ENCODE data around the gene SUGCT. TPM values are rescaled to one million over a fixed set of nuclear protein-coding genes. Genes with fewer than 3 reads are reported as not detected.
"Not testable (repeated sequence)": the region's sequence is repeated elsewhere in the genome, so short reads cannot be mapped to it uniquely, and the experiment has no call there.

Gene SUGCT
- total RNA-seq, 1 donor from 2014 or later, result 1.7 TPM

DNA sequence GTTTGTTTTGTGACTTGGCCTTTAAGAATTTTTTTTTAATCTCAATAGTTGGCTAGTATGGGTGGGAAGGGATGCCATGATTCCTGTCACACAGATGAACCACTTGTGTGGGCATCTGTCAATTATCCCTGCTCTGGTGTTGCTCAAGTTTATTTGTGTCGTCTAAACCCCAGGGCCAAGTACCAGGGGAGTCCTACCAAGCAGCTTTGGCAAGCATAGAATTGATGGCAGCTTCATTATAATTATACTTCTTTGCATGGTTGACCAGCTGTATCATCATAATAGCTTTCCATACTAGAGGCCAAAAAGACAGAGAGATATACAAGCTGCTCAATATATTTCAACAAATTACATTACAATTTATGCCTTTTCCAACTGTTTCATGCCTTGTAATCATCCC is 30.4 kb downstream of the SUGCT start:
- ATAC-seq (no peak), DNase-seq (no peak)
- no peaks in the 10 kb centered on the region for H3K9me3 ChIP-seq
- TF ChIP-seq CTCF (IDR thresholded peaks at IDR 0.05), result no peak
- H3K27ac ChIP-seq, result no peak overlapping the region
- intact Hi-C loops (cut with DNase I), result no loop called here
- H3K27me3 ChIP-seq (ENCODE audit: low read depth), result no peaks in the 10 kb centered on the region
- H3K4me1 ChIP-seq, result no peaks in the 10 kb centered on the region
- H3K36me3 ChIP-seq, result no peaks in the 10 kb centered on the region
- H3K4me3 ChIP-seq, result no peak overlapping the region

DNA sequence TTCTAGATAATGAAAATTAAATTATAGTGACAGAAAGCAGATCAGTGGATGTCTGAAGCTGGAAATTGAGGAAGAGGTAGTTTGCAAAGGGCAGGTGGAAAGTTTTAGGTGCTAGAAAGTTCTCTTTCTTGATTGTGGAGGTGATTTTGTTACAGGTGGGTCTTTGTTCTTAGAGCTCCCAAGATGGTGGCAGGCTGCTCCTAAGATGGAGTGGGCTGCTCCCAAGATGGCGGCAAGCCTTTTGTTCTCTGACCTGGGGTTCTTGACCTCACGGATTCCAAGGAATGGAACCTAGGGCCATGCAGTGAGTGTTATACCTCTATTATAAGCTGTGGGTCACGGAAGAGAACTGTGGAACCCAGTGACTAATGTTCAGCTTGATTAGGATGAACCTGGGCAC is 32.5 kb downstream of the SUGCT start:
- TF ChIP-seq CTCF (IDR thresholded peaks at IDR 0.05), result no peak
- ATAC-seq (no peak), DNase-seq (no peak)
- H3K9me3 ChIP-seq, result no peaks in the 10 kb centered on the region
- H3K4me3 ChIP-seq, result no peak overlapping the region
- H3K27me3 ChIP-seq (ENCODE audit: low read depth), result no peaks in the 10 kb centered on the region
- intact Hi-C loops (cut with DNase I), result no loop called here
- H3K36me3 ChIP-seq, result no peaks in the 10 kb centered on the region
- H3K27ac ChIP-seq, result no peak overlapping the region
- no peaks in the 10 kb centered on the region for H3K4me1 ChIP-seq

DNA sequence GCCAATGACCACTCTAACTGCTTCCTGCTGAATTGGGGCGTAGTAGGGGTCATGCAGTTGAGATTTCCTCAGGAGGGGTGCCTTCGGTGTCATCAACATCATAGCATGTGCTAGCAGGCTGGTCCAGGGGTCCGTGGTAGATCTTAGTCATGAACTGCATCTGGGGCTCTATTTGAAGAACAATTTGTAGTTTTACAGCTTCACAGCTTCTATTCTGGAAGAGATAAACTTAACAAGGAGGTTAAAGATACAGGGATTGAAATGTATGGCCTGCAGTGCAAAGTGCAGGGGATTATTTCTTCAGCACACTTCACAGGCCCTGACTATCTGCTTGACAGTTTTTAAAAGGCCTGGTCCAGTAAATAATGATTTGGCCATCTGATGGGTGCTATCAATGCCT is 33.5 kb downstream of the SUGCT start:
- ATAC-seq; H3K4me3 ChIP-seq; H3K27ac ChIP-seq; H3K36me3 ChIP-seq; DNase-seq; intact Hi-C loops (cut with DNase I); H3K27me3 ChIP-seq (ENCODE audit: low read depth); H3K9me3 ChIP-seq; H3K4me1 ChIP-seq: not testable (repeated sequence)

DNA sequence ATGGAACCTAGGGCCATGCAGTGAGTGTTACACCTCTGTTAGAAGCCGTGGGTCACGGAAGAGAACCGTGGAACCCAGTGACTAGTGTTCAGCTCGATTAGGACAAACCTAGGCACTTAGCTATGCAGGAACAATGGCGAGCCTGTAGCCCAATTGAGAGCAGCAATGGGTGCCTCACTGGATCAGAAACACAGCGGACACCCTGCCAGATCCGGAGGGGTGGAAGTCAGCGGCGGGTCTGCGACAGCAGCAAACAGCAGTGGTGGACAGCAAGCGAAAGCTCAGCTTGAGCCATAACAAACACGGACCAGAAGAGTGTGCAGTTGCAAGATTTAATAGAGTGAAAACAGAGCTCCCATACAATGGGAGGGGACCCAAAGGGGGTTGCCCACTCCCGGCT is 38.3 kb downstream of the SUGCT start:
- H3K27me3 ChIP-seq (ENCODE audit: low read depth); H3K4me3 ChIP-seq; H3K4me1 ChIP-seq; DNase-seq; H3K9me3 ChIP-seq; intact Hi-C loops (cut with DNase I); H3K27ac ChIP-seq; H3K36me3 ChIP-seq; ATAC-seq: not testable (repeated sequence)

DNA sequence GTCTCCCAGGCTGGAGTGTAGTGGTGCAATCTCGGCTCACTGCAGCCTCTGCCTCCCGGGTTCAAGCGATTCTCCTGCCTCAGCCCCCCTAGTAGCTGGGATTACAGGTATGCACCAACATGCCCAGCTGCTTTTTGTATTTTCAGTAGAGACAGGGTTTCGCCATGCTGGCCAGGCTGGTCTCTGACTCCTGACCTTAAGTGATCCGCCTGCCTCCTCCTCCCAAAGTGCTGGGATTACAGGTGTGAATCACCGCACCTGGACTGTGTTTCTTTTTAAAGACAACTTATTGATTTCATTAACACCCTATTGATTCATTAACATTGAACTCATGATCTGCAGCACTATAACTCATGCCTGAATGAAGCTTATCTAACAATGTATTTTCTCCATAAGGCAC is 40.5 kb downstream of the SUGCT start:
- H3K4me1 ChIP-seq; DNase-seq; H3K27me3 ChIP-seq (ENCODE audit: low read depth); H3K27ac ChIP-seq; H3K4me3 ChIP-seq; H3K36me3 ChIP-seq; intact Hi-C loops (cut with DNase I); H3K9me3 ChIP-seq; ATAC-seq: not testable (repeated sequence)

- no peak for ATAC-seq
- no peak for DNase-seq
- H3K4me1 ChIP-seq, result no peaks in the 10 kb centered on the region
- intact Hi-C loops (cut with DNase I), result no loop called here
- H3K36me3 ChIP-seq, result no peaks in the 10 kb centered on the region
- H3K9me3 ChIP-seq, result no peaks in the 10 kb centered on the region
- no peak overlapping the region for H3K4me3 ChIP-seq
- no peak overlapping the region for H3K27ac ChIP-seq
- TF ChIP-seq CTCF (IDR thresholded peaks at IDR 0.05), result no peak
- H3K27me3 ChIP-seq (ENCODE audit: low read depth), result no peaks in the 10 kb centered on the region
These were observed 41.1 kb downstream of the SUGCT start for GRCh38 chr7:40175725-40176510.

DNA sequence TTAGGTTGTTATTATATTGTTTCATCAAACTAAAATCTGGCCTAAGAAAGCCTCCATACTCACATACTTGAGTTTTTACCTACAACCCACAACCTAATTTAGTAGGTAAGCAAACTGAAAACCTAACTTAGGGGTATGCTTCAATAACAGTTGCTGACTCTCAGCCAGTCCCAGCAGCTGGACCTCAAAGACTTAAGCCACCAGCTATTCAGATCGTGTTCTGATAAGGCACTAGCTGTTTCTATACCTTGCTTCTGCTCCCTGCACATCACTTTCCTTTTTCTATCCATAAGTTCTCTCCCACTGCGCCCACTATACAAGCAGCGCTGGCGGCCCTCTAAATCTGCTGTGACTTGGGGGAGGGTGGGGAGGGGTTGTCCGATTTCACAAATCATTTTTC is 42.3 kb downstream of the SUGCT start:
- no peak overlapping the region for H3K27ac ChIP-seq
- ATAC-seq, result no peak
- no peak for TF ChIP-seq CTCF (IDR thresholded peaks at IDR 0.05)
- no peaks in the 10 kb centered on the region for H3K27me3 ChIP-seq (ENCODE audit: low read depth)
- H3K36me3 ChIP-seq, result no peaks in the 10 kb centered on the region
- intact Hi-C loops (cut with DNase I), result no loop called here
- H3K4me1 ChIP-seq, result no peaks in the 10 kb centered on the region
- no peak for DNase-seq
- no peaks in the 10 kb centered on the region for H3K9me3 ChIP-seq
- no peak overlapping the region for H3K4me3 ChIP-seq

All from lower lobe of right lung (tissue), 2 donors.